GM19455 (cell line): Measurements from ENCODE around the gene NUCB2.

Experiments
- ATAC-seq: cut with Tn5 transposase; IDR thresholded peaks from one replicate; pipeline ENCODE4 v1.9.1; 2021; ENCODE audit not compliant: unreplicated experiment

The NUCB2 gene

GRCh38 chr11:17379383-17380180 lies 103.0 kb downstream of the NUCB2 start:
- ATAC-seq = no peak

GRCh38 chr11:17381156-17381555 lies 104.6 kb downstream of the NUCB2 start:
- no peak for ATAC-seq
